Osteoblast (primary cell): ENCODE results near the gene NOD1. TPM values are rescaled to one million over a fixed set of nuclear protein-coding genes. Genes with fewer than 3 reads are reported as not detected.

Experiments
- DNase-seq: peaks from one replicate; pipeline ENCODE4 v3.0.0; 2011; ENCODE audit warnings: low spot score, mixed read lengths; ENCODE audit not compliant: insufficient read length; ENCODE audit errors: missing footprints
- H2AFZ ChIP-seq: 2 replicates; pipeline ENCODE4 v1.6.0; 2011; ENCODE audit warnings: mild to moderate bottlenecking, low read length
- H3K27ac ChIP-seq: 2 replicates; pipeline ENCODE4 v1.5.1; 2011; ENCODE audit warnings: mild to moderate bottlenecking, low read depth, low read length, moderate library complexity
- H3K27me3 ChIP-seq: 2 replicates; pipeline ENCODE4 v1.6.0; 2012; ENCODE audit warnings: mild to moderate bottlenecking, control low read depth, inconsistent platforms, low read length, moderate library complexity; ENCODE audit not compliant: insufficient read depth
- H3K36me3 ChIP-seq: 2 replicates; pipeline ENCODE4 v1.5.1; 2011; ENCODE audit warnings: mild to moderate bottlenecking, low read length, control low read depth, moderate library complexity; ENCODE audit not compliant: insufficient read depth
- H3K4me1 ChIP-seq: 2 replicates; pipeline ENCODE4 v1.5.1; 2011; ENCODE audit warnings: mild to moderate bottlenecking, low read length, control low read depth, moderate library complexity; ENCODE audit not compliant: insufficient read depth
- H3K4me2 ChIP-seq: 2 replicates; pipeline ENCODE4 v1.6.0; 2011; ENCODE audit warnings: mild to moderate bottlenecking, low read length; ENCODE audit not compliant: insufficient read depth
- H3K4me3 ChIP-seq: fragments of 200-600 bp; sonication (generic); 3 replicates; pipeline ENCODE4 v1.5.1; 2012; ENCODE audit warnings: mild to moderate bottlenecking, low read length, inconsistent platforms; ENCODE audit not compliant: insufficient read depth
- H3K79me2 ChIP-seq: 2 replicates; pipeline ENCODE4 v1.6.0; 2012; ENCODE audit warnings: mild to moderate bottlenecking, low read length, control low read depth, inconsistent platforms; ENCODE audit not compliant: insufficient read depth
- H3K9me3 ChIP-seq: 2 replicates; pipeline ENCODE4 v1.5.1; 2011; ENCODE audit warnings: low read depth, low read length, control low read depth
- H4K20me1 ChIP-seq: 2 replicates; pipeline ENCODE4 v1.6.0; 2012; ENCODE audit warnings: mild to moderate bottlenecking, low read length, control low read depth; ENCODE audit not compliant: insufficient read depth
- CTCF ChIP-seq: IDR thresholded peaks from 2 replicates; pipeline ENCODE4 v1.5.1; 2011; ENCODE audit warnings: mild to moderate bottlenecking, low read depth, low read length, moderate library complexity; ENCODE audit errors: extremely low read depth
- total RNA-seq: library from RNA; depleted of rRNA; stranded (reverse); fragments of >200 nt; gene quantifications from 2 replicates; pipeline ENCODE4 v1.2.3, GENCODE V29; 2012

Gene NOD1
- total RNA-seq, 1 donor = 7.6 TPM

GRCh38 chr7:30476459-30477145 lies 2.0 kb downstream of the NOD1 start:
- no peak for TF ChIP-seq CTCF
- Histone ChIP-seq H2AFZ (no peak overlapping the region), H3K9me3 (no peaks in the 10 kb centered on the region), H3K4me1 (peaks cover 61% of the 10 kb centered on the region), H3K27ac (peak overlapping the region; percentile 99), H3K27me3 (no peaks in the 10 kb centered on the region), H3K4me2 (no peak overlapping the region), H3K79me2 (peaks cover 37% of the 10 kb centered on the region), H4K20me1 (no peaks in the 10 kb centered on the region), H3K4me3 (no peak overlapping the region), H3K36me3 (no peaks in the 10 kb centered on the region)
- DNase-seq = no peak

- H3K79me2 ChIP-seq = peaks cover 44% of the 10 kb centered on the region
- peaks cover 71% of the 10 kb centered on the region for H3K4me1 ChIP-seq
- no peaks in the 10 kb centered on the region for H3K9me3 ChIP-seq
- no peak overlapping the region for H2AFZ ChIP-seq
- H3K4me3 ChIP-seq = no peak overlapping the region
- H3K27me3 ChIP-seq = no peaks in the 10 kb centered on the region
- no peak for TF ChIP-seq CTCF
- H3K36me3 ChIP-seq = no peaks in the 10 kb centered on the region
- H3K27ac ChIP-seq = peak overlapping the region; percentile 99
- DNase-seq = no peak
- peak overlapping the region; percentile 33 for H3K4me2 ChIP-seq
- H4K20me1 ChIP-seq = no peaks in the 10 kb centered on the region
These were observed 3.0 kb downstream of the NOD1 start for GRCh38 chr7:30475580-30475979.

GRCh38 chr7:30474893-30475292 lies 3.7 kb downstream of the NOD1 start:
- Histone ChIP-seq H2AFZ (no peak overlapping the region), H3K27ac (peak overlapping the region; percentile 99), H3K4me2 (peak overlapping the region; percentile 33), H3K4me1 (peaks cover 78% of the 10 kb centered on the region), H4K20me1 (no peaks in the 10 kb centered on the region), H3K79me2 (peaks cover 48% of the 10 kb centered on the region), H3K27me3 (no peaks in the 10 kb centered on the region), H3K9me3 (no peaks in the 10 kb centered on the region), H3K36me3 (no peaks in the 10 kb centered on the region), H3K4me3 (no peak overlapping the region)
- no peak for DNase-seq
- no peak for TF ChIP-seq CTCF

GRCh38 chr7:30474485-30474884 lies 4.1 kb downstream of the NOD1 start:
- Histone ChIP-seq H2AFZ (no peak overlapping the region), H3K79me2 (peaks cover 49% of the 10 kb centered on the region), H3K36me3 (no peaks in the 10 kb centered on the region), H3K27ac (peak overlapping the region; percentile 99), H3K4me3 (no peak overlapping the region), H4K20me1 (no peaks in the 10 kb centered on the region), H3K9me3 (no peaks in the 10 kb centered on the region), H3K4me2 (peak overlapping the region; percentile 9), H3K27me3 (no peaks in the 10 kb centered on the region), H3K4me1 (peaks cover 82% of the 10 kb centered on the region)
- no peak for TF ChIP-seq CTCF
- DNase-seq = no peak
